ENCODE data around the gene KIF18A.

DNA sequence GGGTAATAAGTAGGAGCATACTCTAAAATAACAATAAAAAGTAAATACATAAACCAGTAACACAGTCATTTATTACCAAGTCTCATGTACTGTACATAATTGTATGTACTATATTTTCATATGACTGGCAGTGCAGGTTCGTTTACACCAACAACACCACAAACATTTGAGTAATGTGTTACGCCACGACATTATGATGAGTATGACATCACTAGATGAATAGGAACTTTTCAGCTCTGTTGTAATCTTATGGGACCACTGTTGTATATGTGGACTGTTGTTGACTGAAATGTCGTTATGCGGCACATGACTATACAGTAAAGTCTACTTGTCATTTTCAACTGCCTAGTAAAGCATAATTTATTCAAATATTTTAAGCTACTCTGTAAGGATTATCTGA, 18.6 kb downstream of the KIF18A start:
- TF ChIP-seq, protein P1, sequence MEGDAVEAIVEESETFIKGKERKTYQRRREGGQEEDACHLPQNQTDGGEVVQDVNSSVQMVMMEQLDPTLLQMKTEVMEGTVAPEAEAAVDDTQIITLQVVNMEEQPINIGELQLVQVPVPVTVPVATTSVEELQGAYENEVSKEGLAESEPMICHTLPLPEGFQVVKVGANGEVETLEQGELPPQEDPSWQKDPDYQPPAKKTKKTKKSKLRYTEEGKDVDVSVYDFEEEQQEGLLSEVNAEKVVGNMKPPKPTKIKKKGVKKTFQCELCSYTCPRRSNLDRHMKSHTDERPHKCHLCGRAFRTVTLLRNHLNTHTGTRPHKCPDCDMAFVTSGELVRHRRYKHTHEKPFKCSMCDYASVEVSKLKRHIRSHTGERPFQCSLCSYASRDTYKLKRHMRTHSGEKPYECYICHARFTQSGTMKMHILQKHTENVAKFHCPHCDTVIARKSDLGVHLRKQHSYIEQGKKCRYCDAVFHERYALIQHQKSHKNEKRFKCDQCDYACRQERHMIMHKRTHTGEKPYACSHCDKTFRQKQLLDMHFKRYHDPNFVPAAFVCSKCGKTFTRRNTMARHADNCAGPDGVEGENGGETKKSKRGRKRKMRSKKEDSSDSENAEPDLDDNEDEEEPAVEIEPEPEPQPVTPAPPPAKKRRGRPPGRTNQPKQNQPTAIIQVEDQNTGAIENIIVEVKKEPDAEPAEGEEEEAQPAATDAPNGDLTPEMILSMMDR (IDR thresholded peaks at IDR 0.05; ENCODE audit: insufficient read depth, low read length), result no peak
- TF ChIP-seq POLR2AphosphoS5 (IDR thresholded peaks at IDR 0.05; ENCODE audit: low read depth) (no peak), GABPA (IDR thresholded peaks at IDR 0.05; ENCODE audit: low read depth) (no peak)
- TF ChIP-seq, protein P2, sequence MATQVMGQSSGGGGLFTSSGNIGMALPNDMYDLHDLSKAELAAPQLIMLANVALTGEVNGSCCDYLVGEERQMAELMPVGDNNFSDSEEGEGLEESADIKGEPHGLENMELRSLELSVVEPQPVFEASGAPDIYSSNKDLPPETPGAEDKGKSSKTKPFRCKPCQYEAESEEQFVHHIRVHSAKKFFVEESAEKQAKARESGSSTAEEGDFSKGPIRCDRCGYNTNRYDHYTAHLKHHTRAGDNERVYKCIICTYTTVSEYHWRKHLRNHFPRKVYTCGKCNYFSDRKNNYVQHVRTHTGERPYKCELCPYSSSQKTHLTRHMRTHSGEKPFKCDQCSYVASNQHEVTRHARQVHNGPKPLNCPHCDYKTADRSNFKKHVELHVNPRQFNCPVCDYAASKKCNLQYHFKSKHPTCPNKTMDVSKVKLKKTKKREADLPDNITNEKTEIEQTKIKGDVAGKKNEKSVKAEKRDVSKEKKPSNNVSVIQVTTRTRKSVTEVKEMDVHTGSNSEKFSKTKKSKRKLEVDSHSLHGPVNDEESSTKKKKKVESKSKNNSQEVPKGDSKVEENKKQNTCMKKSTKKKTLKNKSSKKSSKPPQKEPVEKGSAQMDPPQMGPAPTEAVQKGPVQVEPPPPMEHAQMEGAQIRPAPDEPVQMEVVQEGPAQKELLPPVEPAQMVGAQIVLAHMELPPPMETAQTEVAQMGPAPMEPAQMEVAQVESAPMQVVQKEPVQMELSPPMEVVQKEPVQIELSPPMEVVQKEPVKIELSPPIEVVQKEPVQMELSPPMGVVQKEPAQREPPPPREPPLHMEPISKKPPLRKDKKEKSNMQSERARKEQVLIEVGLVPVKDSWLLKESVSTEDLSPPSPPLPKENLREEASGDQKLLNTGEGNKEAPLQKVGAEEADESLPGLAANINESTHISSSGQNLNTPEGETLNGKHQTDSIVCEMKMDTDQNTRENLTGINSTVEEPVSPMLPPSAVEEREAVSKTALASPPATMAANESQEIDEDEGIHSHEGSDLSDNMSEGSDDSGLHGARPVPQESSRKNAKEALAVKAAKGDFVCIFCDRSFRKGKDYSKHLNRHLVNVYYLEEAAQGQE (IDR thresholded peaks at IDR 0.05; ENCODE audit: insufficient replicate concordance, low read depth), result no peak
